SK-N-SH treated with all-trans-retinoic acid at 6 μM for 48 hours (cell line): ENCODE data around the gene TSPAN18.

Source experiments
- ARNTL ChIP-seq: fragments of 450-650 bp; formaldehyde crosslinking; IDR thresholded peaks from 2 replicates; pipeline ENCODE4 v1.5.0; 2020; ENCODE audit warnings: low read depth, mild to moderate bottlenecking, moderate library complexity, borderline replicate concordance
- ESRRG ChIP-seq: fragments of 250-450 bp; sonication (Bioruptor Pico); IDR thresholded peaks from 2 replicates; pipeline ENCODE4 v1.6.1; 2021; ENCODE audit warnings: mild to moderate bottlenecking
- ISL1 ChIP-seq: fragments of 250-450 bp; sonication (Bioruptor Pico); IDR thresholded peaks from 2 replicates; pipeline ENCODE4 v2.1.2; 2022; ENCODE audit warnings: mild to moderate bottlenecking, moderate library complexity
- RARB ChIP-seq: fragments of 250-450 bp; sonication (Bioruptor Pico); IDR thresholded peaks from 2 replicates; pipeline ENCODE4 v1.8.0; 2021; ENCODE audit warnings: mild to moderate bottlenecking, moderate library complexity
- SNAI2 ChIP-seq: fragments of 250-450 bp; sonication (Bioruptor Pico); IDR thresholded peaks from 2 replicates; pipeline ENCODE4 v1.5.0; 2020; ENCODE audit warnings: mild to moderate bottlenecking, moderate library complexity
- TCF4 ChIP-seq: fragments of 250-450 bp; sonication (Bioruptor Pico); IDR thresholded peaks from 2 replicates; pipeline ENCODE4 v1.8.0; 2021; ENCODE audit warnings: mild to moderate bottlenecking, moderate library complexity, borderline replicate concordance
- TOX ChIP-seq: fragments of 250-450 bp; sonication (Bioruptor Pico); IDR thresholded peaks from 2 replicates; pipeline ENCODE4 v1.8.0; 2021; ENCODE audit warnings: mild to moderate bottlenecking, moderate library complexity, borderline replicate concordance
- ZFP30 ChIP-seq: fragments of 450-650 bp; formaldehyde crosslinking; IDR thresholded peaks from 2 replicates; pipeline ENCODE4 v1.5.0; 2022; ENCODE audit warnings: mild to moderate bottlenecking, moderate library complexity
- ZNF565 ChIP-seq: fragments of 450-650 bp; formaldehyde crosslinking; conservative IDR thresholded peaks from 2 replicates; pipeline ENCODE4 v1.5.0; 2020; ENCODE audit warnings: low read depth, mild to moderate bottlenecking, moderate library complexity
- ZNF8 ChIP-seq: fragments of 450-650 bp; formaldehyde crosslinking; IDR thresholded peaks from 2 replicates; pipeline ENCODE4 v1.5.0; 2020; ENCODE audit warnings: mild to moderate bottlenecking, moderate library complexity
- TF ChIP-seq, protein P1 (sequence below): fragments of 250-450 bp; sonication (Bioruptor Pico); IDR thresholded peaks from 2 replicates; pipeline ENCODE4 v1.8.0; 2020; ENCODE audit warnings: mild to moderate bottlenecking, moderate library complexity, borderline replicate concordance
- TF ChIP-seq, protein P2 (sequence below): fragments of 250-450 bp; sonication (Bioruptor Pico); IDR thresholded peaks from 2 replicates; pipeline ENCODE4 v1.5.1; 2020; ENCODE audit warnings: low read depth, mild to moderate bottlenecking, moderate library complexity
- TF ChIP-seq, protein P3 (sequence below): fragments of 250-450 bp; sonication (Bioruptor Pico); IDR thresholded peaks from 2 replicates; pipeline ENCODE4 v1.5.0; 2020; ENCODE audit warnings: mild to moderate bottlenecking, moderate library complexity

DNA sequence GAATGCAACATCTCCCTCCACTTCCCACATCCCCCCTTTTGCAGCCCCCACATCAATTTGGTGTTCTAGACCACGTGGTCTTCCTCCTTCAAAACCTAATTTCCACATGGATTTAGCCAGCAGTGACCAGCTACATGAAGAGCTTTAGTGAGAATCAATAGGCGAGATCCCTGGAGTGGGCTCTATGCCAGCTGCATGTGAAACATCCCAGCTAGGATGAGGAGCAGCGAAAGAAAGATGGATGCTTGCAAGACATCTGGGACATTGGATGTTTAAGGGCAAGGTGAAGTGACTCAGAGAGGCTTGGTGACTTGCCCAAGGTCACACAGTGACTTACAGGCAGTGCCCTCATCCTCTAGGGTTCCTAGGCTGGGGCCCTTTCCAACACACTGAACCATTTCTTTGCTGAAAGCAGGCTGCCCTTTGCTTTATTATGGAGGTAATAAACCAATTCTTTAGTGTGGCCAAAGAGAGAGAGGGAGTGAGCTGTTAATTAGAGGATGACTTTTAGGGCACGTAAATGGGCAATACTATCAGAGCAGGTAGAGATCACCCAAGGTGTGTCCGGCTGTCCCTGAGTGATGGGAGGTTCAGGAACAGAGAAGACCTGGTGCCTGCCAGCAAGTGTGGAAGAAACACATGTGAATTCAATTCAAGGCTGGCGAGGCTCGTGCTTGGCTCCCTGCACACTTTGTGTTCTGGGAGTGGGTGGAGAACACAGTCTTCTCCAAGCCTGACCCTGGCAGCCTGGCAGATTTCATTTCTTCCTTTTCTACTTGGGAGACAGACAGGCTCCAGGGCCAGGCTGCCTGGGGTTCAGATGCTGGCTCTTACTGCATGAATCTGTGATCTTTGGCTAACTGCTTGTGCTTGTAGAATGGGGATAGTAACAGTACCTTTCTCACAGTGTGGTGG is 24.0 kb downstream of the TSPAN18 start:
- TF ChIP-seq RARB (CRISPR knock-in tag) = no peak
- no peak for TF ChIP-seq ISL1 (CRISPR knock-in tag)
- TF ChIP-seq ZNF8 = no peak
- TF ChIP-seq ESRRG (CRISPR knock-in tag) = no peak
- TF ChIP-seq, protein P1, sequence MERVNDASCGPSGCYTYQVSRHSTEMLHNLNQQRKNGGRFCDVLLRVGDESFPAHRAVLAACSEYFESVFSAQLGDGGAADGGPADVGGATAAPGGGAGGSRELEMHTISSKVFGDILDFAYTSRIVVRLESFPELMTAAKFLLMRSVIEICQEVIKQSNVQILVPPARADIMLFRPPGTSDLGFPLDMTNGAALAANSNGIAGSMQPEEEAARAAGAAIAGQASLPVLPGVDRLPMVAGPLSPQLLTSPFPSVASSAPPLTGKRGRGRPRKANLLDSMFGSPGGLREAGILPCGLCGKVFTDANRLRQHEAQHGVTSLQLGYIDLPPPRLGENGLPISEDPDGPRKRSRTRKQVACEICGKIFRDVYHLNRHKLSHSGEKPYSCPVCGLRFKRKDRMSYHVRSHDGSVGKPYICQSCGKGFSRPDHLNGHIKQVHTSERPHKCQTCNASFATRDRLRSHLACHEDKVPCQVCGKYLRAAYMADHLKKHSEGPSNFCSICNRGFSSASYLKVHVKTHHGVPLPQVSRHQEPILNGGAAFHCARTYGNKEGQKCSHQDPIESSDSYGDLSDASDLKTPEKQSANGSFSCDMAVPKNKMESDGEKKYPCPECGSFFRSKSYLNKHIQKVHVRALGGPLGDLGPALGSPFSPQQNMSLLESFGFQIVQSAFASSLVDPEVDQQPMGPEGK (CRISPR knock-in tag) = no peak
- TF ChIP-seq TOX = no peak
- TF ChIP-seq, protein P2, sequence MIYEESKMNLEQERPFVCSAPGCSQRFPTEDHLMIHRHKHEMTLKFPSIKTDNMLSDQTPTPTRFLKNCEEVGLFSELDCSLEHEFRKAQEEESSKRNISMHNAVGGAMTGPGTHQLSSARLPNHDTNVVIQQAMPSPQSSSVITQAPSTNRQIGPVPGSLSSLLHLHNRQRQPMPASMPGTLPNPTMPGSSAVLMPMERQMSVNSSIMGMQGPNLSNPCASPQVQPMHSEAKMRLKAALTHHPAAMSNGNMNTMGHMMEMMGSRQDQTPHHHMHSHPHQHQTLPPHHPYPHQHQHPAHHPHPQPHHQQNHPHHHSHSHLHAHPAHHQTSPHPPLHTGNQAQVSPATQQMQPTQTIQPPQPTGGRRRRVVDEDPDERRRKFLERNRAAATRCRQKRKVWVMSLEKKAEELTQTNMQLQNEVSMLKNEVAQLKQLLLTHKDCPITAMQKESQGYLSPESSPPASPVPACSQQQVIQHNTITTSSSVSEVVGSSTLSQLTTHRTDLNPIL (CRISPR knock-in tag) = no peak
- TF ChIP-seq ZFP30 = no peak
- TF ChIP-seq ARNTL (CRISPR knock-in tag) = no peak
- TF ChIP-seq ZNF565 (CRISPR knock-in tag) = no peak
- no peak for TF ChIP-seq SNAI2 (CRISPR knock-in tag)
- TF ChIP-seq TCF4 (CRISPR knock-in tag) = no peak
- TF ChIP-seq, protein P3, sequence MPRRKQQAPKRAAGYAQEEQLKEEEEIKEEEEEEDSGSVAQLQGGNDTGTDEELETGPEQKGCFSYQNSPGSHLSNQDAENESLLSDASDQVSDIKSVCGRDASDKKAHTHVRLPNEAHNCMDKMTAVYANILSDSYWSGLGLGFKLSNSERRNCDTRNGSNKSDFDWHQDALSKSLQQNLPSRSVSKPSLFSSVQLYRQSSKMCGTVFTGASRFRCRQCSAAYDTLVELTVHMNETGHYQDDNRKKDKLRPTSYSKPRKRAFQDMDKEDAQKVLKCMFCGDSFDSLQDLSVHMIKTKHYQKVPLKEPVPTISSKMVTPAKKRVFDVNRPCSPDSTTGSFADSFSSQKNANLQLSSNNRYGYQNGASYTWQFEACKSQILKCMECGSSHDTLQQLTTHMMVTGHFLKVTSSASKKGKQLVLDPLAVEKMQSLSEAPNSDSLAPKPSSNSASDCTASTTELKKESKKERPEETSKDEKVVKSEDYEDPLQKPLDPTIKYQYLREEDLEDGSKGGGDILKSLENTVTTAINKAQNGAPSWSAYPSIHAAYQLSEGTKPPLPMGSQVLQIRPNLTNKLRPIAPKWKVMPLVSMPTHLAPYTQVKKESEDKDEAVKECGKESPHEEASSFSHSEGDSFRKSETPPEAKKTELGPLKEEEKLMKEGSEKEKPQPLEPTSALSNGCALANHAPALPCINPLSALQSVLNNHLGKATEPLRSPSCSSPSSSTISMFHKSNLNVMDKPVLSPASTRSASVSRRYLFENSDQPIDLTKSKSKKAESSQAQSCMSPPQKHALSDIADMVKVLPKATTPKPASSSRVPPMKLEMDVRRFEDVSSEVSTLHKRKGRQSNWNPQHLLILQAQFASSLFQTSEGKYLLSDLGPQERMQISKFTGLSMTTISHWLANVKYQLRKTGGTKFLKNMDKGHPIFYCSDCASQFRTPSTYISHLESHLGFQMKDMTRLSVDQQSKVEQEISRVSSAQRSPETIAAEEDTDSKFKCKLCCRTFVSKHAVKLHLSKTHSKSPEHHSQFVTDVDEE = no peak
